NCI-H1105 treated with DMSO at 0.1 percent for 48 hours (cell line): ENCODE measurements around the gene TMCC1.
A peak's percentile ranks its signal among the peaks of the same experiment; 100 is the strongest.
"Not testable (repeated sequence)": the region's sequence is repeated elsewhere in the genome, so short reads cannot be mapped to it uniquely, and the experiment has no call there.

Experiments
- DNase-seq: peaks from one replicate; lab custom pipeline; 2025; lab: John Stamatoyannopoulos, UW

The TMCC1 gene

DNA sequence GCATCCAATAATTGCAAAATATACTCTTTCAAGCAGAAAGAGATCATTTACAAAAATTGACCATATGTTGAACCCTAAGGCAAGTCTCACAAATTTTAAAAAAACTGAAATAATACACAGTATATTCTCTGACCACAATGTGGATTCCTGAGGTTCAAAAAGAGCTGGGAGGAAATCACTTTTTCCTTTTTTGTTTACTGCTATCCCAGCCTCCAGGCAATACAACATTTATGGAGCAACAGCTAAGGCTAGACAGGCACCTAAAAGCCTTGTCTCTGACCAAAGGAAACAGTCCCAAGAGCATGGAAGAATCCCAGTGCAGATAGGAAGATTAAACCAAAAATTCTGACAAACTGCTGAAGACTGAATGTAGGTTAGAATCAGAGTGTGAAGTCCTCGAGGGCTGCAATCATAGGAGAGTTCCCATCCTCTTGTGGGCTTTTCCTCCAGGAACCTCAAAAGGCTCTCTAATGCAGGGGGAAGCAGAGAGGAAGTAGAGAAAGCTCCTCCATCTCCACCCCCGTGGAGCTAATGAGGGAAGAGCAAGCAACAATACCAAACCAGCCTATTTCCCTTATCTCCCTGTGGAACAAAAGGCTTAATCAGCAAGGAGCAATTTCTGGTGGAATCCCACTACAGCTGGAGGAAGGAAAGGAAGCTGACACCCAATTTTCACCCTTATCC is 57.0 kb downstream of the TMCC1 start:
- no peak for DNase-seq

DNA sequence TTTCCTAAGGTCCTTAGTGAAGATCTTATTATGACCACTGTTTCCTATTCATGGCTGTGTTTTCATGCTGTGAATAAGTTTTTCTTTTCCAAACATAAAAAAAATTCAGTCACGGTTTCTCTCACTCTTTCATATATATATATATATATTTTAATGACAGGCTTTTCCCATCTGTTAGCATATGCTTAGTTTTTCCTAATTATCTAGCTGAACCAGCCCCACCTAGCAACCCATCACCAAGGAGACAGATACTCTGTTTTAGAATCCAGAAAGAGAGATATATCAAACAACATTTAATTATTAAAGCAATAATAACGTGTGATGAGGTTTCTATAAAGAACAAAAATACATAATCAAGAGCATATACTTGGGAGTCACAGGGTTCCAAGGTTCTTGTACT is 58.3 kb downstream of the TMCC1 start:
- no peak for DNase-seq

DNA sequence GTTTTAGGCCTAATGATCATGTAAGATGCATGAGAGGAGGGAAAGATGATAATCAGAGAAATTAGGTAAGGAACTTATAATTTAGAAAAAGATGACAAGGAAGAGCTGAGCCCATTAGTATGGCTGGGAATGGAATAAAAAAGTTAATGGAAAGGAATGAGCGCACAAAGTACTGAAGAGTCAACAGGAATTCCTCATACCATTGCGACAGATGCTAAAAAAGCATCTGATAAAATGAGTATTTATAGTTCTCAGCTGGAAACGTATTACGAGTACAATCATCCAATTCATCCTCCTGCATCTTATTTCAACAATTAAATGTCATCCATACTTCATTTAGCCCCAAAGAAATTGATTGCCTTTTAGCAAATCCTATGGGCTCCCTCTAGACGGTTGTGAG is 58.9 kb downstream of the TMCC1 start:
- no peak for DNase-seq

DNA sequence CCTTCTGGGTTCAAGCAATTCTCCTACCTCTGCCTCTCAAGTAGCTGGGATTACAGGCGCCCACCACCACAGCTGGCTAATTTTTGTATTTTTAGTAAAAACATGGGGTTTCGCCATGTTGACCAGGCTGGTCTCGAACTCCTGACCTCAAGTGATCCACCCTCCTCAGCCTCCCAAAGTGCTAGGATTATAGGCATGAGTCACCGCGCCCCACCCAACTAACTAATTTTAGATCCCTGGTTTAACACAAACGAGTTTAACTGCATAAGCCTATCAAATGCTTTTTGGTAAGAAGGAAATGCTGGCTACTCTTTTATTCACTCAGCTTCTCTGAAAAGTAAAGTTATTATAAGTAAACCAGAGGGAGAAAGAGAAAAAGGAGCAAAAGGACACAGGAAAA is 61.6 kb downstream of the TMCC1 start:
- DNase-seq = not testable (repeated sequence)

DNA sequence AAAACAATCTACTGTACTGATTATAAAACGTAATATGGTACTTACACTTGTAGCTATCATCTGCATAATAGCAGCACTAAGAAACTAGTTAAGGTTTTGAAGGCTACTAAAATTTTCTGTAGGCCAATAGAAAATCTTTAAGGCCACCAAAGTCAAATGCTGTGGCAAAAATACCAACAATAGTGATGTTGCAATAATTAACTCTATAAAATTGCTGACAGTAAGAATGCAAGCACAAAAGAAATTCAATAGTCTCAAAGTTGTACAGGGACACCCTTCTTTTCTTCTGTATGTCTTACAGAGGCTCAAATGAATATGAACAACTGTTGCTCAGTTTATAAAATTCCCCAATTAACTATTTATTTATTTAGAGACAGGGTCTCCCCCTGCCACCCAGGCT is 62.0 kb downstream of the TMCC1 start:
- no peak for DNase-seq

DNA sequence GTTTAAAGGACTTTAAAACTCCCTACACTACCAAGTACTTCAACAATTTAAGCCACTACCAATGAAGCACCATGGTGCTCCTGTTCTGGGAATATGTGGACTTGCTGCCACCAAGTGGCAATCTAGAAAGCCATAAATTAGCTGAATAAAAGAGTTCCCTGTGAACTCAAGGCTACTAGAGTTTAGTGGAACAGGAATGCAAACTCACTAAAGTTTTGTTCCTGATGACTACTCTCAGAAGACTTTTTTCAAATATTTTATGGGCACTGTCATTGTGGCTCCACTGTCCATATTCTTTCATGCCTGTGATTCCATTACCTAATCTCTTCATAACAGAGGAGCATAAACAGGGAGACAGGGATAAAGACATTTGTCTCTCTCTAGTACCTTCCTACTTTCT is 63.9 kb downstream of the TMCC1 start:
- DNase-seq = peak; percentile 63

DNA sequence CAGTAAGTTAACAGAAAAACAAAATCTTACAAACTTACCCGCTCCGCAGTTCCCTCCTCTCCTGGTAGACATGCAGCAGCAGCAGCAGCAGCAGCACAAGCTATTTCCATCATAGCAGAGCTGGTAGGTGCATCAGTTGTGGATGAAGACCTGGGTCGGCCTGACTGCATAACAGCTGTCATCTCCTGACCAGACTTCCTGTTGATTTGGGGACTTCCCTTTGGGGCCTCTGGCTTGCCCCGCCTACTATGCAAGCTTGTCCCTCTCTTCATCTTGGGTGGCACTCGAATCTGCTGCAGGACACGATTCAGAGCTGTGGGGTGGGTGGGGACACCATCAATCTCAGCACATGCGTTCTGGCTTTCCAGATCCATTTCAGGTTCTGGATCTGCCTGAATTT is 65.7 kb downstream of the TMCC1 start:
- DNase-seq = no peak

DNA sequence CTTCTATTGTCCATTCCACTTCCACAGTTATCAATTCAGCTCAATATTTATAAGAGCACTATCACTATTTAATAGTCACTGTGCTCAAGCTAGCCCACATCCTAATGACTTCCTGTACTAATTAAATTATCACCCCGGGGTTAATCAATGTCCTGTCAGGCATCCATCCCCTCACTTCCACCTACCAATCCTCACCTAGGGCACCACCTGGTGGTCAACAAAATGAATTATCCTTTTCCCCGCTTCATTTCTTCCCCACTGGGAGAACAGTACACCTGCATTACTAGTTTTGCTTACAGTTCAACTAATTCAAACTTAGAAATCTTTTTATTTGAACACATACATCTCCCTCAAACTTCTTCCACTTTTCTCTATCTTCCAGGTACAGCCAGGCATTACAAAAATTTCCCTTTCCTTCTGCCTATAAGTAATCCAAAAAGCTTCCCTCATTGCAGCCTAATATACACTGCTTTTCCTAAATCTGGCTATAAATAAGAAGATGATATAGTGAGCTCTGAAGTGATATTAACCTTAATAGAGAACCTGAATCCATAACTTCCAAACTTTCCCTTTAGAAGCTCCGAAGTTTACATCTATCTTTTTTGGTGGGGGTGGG is 68.5 kb downstream of the TMCC1 start:
- peak; percentile 72 for DNase-seq

DNA sequence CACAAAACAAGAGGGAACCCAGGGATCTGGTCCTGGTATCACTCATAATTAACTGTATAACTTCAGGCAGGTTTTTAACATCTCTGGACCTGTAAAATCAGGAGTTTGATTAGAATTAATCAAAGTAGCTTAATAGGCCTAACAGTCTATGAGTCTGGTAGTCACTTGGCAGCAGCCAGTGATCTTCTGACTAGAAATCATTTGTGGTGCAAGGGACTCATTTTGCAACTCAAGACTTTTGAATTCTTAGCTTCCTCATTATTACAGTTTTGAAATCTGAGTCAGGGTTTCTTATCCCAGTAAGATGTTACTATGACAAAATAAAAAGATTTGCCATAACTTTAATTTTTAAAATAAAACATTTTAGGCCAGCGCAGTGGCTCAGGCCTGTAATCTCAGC is 70.8 kb downstream of the TMCC1 start:
- no peak for DNase-seq

DNA sequence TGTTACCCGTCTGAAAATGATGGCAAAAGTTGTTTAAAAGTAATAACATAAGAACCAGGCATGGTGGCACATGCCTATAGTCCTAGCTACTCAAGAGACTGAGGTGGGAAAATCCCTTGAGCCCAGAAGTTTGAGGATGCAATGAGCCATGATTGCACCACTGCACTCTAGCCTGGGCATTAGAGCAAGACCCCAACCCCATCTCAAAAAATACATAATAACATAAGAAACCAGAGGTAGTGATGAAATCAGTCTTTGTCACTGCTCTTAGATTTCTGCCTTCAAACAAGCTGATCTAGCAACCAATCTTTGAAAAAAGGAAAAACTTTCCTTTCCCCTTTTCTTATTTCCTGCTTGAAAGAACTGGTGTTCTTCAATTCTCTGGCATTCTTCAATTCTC is 71.3 kb downstream of the TMCC1 start:
- no peak for DNase-seq

DNA sequence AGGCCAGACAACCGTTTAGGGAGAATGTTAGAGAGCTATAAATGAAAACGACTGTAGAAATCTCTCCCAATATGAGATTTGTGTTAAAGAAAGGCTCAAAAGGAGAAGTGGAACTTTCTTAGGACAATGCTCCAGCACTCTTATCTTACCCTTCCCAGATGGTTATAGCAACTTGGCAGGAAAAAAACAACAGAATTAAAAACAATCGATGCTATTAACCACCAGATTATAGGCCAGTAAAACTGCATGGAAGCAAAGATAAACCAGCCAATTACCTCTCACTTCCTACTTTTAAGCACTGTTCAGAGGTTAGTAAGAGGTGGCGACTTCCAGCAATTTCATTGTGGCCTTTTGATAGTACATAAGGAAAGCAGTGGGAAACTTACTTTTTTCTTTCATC is 72.9 kb downstream of the TMCC1 start:
- no peak for DNase-seq

DNA sequence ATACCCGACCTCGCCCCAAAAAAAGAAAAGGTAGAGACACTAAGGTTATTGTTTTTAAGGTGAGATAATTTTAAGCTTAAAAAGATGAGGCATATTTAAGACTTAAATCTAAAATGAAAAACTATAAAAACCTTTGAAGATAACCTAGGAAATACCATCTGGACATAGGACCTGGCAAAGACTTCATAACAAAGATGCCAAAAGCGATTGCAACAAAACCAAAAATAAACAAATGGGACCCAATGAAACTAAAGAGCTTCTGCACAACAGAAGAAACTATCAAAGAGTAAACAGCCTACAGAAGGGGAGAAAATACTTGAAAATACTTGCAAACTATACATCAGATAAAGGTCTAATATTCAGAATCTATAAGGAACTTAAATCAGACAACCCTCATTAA is 80.9 kb downstream of the TMCC1 start:
- no peak for DNase-seq

DNA sequence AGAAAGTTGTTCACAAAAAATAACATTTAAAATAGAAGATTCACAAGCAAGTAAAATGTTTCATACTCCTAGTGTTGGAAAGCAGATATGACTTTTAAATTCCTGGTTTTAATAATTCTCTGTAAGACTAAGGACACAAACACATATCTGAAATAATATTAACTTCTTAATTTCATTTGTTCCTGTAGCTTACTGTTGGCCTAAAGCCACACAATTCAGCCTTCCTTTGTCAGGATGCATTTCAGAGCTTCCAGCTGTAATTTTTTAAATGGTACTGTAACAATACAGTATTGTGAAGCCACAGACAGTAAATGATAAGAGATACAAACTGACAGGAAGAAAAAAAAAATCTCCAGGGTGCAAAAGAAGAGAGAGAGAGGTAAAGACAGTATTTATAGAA is 84.2 kb downstream of the TMCC1 start:
- DNase-seq = no peak

DNA sequence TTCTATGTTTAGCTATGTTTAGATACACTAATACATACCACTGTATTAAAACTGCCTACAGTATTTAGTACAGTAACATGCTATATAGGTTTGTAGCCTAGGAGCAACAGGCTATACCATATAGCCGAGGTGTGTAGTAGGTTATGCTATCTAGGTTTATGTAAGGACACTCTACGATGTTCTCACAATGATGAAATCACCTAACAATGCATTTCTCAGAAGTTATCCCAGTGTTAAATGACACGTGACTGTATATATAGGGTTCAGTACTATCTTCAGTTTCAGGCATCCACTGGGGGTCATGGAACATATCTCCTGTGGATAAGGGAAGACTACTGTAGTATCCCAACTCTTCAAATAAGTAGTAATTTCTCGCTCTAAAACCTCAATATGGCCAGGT is 97.4 kb downstream of the TMCC1 start:
- no peak for DNase-seq

DNA sequence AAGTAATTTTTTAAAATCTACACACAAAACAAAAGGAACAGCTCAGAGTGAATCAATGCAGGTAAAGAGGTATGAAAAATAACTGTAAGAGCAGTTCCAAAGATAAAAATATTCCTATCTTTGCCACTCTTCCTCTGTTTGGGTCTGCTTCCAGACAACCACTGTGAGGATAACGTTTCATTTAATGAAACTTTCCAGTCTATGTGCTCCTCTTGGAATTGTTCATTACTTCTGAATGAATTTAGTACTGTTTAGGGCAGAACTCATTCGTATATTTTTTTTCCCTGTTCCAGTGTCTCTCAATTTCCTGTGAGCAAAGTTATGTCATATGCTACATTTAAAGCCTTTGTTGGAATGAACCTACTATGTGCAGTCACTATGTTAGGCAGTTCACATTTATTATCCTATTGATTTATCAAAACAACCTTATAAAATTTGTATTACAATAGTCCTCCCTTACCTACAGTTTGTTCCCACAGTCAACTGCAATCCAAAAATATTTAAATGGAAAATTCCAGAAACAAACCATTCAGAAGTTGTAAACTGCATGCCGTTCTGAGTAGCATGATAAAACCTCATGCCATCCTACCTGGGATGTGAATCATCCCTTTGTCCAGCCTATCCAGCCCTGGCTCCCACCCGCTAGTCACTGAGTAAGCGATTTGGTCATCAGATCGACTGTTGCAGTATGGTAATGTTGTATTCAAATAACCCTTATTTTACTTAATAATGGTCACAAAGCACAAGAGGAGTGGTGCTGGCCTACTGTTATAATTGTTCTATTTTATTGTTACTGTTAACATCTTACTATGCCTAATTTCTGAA is 98.1 kb downstream of the TMCC1 start:
- DNase-seq = no peak

DNA sequence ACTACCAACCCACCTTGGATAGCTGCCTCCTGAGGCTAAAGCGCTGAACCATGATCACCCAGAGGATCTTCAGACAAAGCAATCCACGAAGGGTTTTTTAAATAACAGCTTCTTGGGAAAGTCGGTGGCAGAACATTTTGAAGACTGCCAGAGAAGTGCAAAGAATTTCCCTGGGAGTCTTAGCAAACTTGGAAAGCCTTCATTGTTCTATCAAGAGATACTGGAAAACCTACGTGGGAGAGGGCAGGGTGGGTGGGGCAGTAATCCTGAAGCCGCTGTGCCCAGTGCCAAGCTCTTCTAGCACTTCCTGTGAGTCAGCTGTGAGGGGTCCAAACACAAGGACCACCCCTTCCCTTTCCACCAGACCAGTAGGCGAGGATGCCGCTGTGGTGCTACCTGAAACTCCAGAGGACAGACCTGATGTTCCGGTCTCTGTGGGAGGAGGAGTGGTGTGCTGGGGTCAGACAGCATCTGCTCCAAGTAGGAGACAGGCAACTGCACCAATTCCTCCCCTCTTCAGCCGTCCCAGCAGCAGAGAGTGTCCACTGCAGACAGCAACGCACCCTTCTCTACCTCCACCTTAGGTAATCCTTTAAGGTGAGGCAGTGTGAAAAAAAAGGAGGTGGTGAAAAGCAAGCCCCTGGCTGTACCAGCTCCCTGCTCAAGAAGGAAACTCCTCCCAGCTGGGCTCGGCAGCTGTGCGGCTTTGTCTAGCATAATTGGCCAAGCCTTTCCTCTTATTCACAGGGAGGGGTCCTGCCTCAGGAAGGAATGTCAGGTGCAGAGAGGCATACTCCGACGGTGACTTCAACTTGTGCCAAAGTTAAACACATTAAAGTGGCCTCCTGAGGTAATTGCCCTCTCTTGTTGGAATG is 99.0 kb downstream of the TMCC1 start:
- peak; percentile 97 for DNase-seq

DNA sequence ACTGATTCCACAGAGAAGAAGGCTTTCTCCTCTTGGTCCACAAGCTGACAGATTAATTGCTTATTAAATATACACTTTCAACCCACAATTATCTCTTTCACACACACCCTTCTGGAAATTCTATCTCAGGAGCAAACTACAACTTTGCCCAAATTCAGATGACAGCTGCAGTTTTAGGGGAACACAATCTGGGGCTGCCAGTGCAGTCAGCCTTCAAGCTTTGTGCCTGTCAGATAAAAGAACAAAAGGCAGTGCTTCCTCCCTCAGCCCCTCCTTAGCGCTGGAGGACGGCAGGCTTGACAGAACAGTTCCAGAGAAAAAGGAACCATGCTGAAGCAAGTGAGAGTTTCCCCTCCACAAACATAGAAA is 99.6 kb downstream of the TMCC1 start:
- DNase-seq = peak; percentile 33

DNA sequence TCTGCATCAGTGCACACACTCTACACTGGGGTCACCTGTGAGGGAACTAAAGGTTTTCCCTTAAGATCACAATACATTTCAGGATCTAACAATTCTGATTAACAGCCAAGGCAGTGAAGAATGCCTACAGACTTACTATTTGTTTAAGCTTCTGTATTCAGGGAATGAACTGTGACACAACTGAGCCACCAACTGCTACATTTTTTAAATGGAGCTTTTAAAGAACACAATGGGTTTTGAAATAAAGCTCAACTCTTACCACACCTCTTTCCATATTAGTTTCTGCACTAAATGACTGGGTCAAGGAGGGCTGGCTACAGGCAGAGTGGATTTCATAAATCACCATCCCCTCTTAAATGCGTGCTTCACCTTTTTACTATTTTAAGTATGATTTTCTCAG is 100.2 kb downstream of the TMCC1 start:
- no peak for DNase-seq

DNA sequence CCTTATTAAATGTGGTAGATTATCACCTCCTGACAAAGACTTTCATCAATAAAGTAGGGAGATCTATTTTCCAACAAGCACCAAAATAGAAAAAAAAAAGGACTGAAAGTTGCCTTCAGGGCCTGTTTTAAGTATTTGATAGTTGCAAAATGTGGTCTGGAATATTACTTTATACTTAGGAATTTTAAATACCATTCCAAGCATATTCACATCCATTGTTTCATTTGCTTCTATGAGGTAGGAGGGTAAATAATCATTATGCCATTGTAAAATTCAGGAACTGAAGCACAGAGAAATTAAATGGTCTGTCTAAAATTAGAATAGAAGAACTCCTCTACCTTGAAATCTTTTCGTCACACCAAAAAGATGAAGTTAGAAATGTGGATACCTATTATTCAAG is 110.0 kb downstream of the TMCC1 start:
- DNase-seq = no peak

DNA sequence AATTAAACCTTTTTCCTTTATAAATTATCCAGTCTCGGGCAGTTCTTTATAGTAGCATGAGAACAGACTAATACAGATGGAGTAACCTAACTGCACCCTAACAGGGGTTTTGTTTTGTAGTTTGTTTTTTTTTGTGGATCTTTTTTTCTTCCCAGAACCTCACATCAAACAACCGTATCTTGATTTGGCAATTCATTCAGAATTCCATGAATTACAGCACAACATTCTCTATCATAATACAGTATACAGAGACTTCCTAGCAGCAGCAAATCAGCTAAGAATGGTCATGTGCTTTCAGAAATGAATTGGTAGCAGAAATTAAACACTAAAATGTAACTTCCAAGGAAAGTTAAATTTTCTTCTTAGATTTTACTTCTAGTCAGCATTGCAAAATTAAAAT is 114.6 kb downstream of the TMCC1 start:
- no peak for DNase-seq

DNA sequence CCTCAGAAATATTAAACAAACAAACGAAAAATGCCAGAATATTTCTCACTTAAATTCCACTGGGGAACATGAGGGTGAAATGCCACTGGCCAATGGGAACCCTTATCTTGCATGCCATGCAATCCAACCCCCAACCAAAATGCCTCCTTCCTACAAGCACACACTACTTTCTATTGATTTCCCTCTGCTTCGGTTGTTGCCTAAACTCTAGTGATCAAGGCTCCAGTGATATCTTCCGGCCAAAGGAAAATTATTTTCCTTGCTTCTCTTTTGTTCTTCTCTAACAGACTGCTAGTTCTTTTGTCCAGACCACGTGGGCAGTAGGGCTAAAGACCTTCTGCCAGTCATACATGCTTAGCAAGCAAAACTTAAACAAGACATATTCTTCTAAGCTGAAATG is 115.7 kb downstream of the TMCC1 start:
- no peak for DNase-seq

DNA sequence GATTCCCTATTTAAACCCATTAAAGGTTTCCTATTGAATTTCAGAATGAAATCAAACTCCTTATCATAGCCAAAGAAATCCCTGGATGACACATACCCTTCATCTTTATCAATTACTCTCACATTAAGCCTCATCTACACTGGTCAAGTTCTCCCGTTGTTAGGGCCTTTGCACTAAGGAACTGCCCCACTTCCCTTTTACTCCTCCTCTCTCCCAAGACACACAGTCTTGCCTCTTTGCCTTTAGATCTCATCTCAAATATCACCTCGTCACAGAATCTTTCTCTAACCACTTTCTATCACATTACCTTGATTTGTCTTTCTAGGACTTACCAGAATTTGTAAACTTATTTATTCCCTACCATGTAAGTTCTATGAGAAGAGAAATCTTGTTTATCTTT is 117.6 kb downstream of the TMCC1 start:
- no peak for DNase-seq
